HT1080 (cell line): Measurements from ENCODE around the gene LUZP1. TPM values are rescaled to one million over a fixed set of nuclear protein-coding genes. Genes with fewer than 3 reads are reported as not detected.

ENCODE experiments used
- DNase-seq: peaks from one replicate; pipeline ENCODE4 v3.0.0-alpha.2; 2015; ENCODE audit warnings: low read depth
- total RNA-seq: library from RNA; depleted of rRNA; stranded (reverse); fragments of >200 nt; shearing (Covaris generic); gene quantifications from 2 replicates; pipeline ENCODE4 v1.2.3, GENCODE V29; 2014

LUZP1 gene
- total RNA-seq, 1 experiment from 2014 or later, result 30.3 TPM

- peak; percentile 98 for DNase-seq
Observed at GRCh38 chr1:23188936-23189452, 20.3 kb upstream of the LUZP1 start.

GRCh38 chr1:23188434-23188884 is 19.8 kb upstream of the LUZP1 start:
- no peak for DNase-seq

GRCh38 chr1:23187637-23188036 is 19.0 kb upstream of the LUZP1 start:
- DNase-seq, result no peak

- no peak for DNase-seq
Observed at GRCh38 chr1:23185381-23185780, 16.7 kb upstream of the LUZP1 start.

GRCh38 chr1:23184212-23184934 is 15.7 kb upstream of the LUZP1 start:
- no peak for DNase-seq

GRCh38 chr1:23179862-23180261 is 11.2 kb upstream of the LUZP1 start:
- DNase-seq, result no peak

- no peak for DNase-seq
Observed at GRCh38 chr1:23178950-23179349, 10.3 kb upstream of the LUZP1 start.

- no peak for DNase-seq
Observed at GRCh38 chr1:23178414-23178813, 9.8 kb upstream of the LUZP1 start.

- DNase-seq, result peak; percentile 81
Observed at GRCh38 chr1:23177438-23178380, 9.1 kb upstream of the LUZP1 start.

GRCh38 chr1:23177031-23177430 is 8.4 kb upstream of the LUZP1 start:
- no peak for DNase-seq

- DNase-seq, result no peak
Observed at GRCh38 chr1:23174426-23175110, 5.9 kb upstream of the LUZP1 start.

- no peak for DNase-seq
Observed at GRCh38 chr1:23171181-23171755, 2.6 kb upstream of the LUZP1 start.

- DNase-seq, result no peak
Observed at GRCh38 chr1:23169727-23170335, 1.2 kb upstream of the LUZP1 start.

- DNase-seq, result no peak
Observed at GRCh38 chr1:23169195-23169575, 529 bp upstream of the LUZP1 start.

- no peak for DNase-seq
Observed at GRCh38 chr1:23168079-23168444, 594 bp downstream of the LUZP1 start.

- no peak for DNase-seq
Observed at GRCh38 chr1:23167353-23168078, 1.1 kb downstream of the LUZP1 start.

- no peak for DNase-seq
Observed at GRCh38 chr1:23166854-23167253, 1.8 kb downstream of the LUZP1 start.

- DNase-seq, result no peak
Observed at GRCh38 chr1:23163395-23163794, 5.3 kb downstream of the LUZP1 start.

GRCh38 chr1:23159963-23160877 is 8.4 kb downstream of the LUZP1 start:
- no peak for DNase-seq
